ENCODE results near the gene MCM6.
"Not testable (repeated sequence)": the region's sequence is repeated elsewhere in the genome, so short reads cannot be mapped to it uniquely, and the experiment has no call there.

MCM6 gene

GRCh38 chr2:135882415-135882814, 6.2 kb upstream of the MCM6 start:
- H3K27me3 ChIP-seq (ENCODE audit: insufficient read depth, low read depth, severe bottlenecking): no peaks in the 10 kb centered on the region
- DNase-seq: peak; percentile 76
- no peak for TF ChIP-seq CTCF (IDR thresholded peaks at IDR 0.05; ENCODE audit: low read depth, low read length)
- no peaks in the 10 kb centered on the region for H3K36me3 ChIP-seq
- no peaks in the 10 kb centered on the region for H3K9me3 ChIP-seq (ENCODE audit: severe bottlenecking)
- H3K27ac ChIP-seq: peak overlapping the region; percentile 48
- H3K4me3 ChIP-seq (ENCODE audit: low read depth, low read length): peak overlapping the region; percentile 32

DNA sequence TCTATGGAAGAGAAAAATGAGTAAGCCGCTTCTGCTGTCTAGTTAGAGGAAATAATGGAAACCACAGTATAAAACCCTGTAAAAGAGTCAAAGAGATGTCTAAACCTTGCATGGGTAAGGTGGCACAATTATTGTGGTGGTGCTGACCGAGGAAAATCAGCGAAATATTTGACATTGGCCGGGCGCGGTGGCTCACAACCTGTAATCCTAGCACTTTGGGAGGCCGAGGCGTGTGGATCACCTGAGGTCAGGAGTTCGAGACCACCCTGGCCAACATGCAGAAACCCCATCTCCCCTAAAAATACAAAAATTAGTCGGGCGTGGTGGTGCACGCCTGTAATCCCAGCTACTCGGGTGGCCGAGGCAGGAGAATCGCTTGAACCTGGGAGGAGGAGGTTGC, 527 bp upstream of the MCM6 start:
- Histone ChIP-seq H3K36me3 (peaks cover 33% of the 10 kb centered on the region), H3K27ac (peak overlapping the region; percentile 59), H3K4me3 (ENCODE audit: low read depth, low read length) (peak overlapping the region; percentile 79)
- H3K27me3 ChIP-seq (ENCODE audit: insufficient read depth, low read depth, severe bottlenecking); H3K9me3 ChIP-seq (ENCODE audit: severe bottlenecking); DNase-seq: not testable (repeated sequence)

DNA sequence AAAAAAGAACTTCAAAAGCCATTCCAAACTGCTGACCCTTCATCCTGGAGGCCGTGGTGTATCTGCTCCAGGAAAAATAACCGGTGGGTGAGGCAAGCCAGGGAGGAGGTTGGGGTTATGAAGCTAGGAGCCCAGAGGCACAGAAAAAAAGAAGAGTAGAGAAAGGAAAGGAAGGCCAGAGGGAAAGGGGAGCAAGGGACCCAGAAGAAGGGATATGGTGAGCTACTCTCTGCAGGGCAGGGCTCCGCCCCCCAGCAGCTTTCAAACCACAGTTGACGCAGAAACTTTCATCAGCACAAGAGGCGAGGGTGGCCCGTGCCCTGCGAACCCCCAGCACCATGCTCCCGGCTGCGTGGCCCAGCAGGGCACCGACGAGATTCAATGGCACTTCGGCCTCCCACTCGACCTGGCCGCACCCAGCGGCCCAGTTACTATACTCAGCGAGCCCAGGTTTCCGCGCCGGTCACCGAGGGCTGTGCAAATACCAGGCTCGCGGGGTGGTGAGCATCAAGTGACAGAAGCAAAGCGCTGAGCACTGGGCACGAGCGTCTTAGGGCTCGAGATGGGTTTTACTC, 665 bp downstream of the MCM6 start:
- Histone ChIP-seq H3K9me3 (ENCODE audit: severe bottlenecking) (no peaks in the 10 kb centered on the region), H3K27me3 (ENCODE audit: insufficient read depth, low read depth, severe bottlenecking) (no peaks in the 10 kb centered on the region), H3K27ac (peak overlapping the region; percentile 86), H3K36me3 (peaks cover 45% of the 10 kb centered on the region), H3K4me3 (ENCODE audit: low read depth, low read length) (peak overlapping the region; percentile 79)
- DNase-seq: peak; percentile 37
- no peak for TF ChIP-seq CTCF (IDR thresholded peaks at IDR 0.05; ENCODE audit: low read depth, low read length)

GRCh38 chr2:135874777-135875365, 1.4 kb downstream of the MCM6 start:
- Histone ChIP-seq H3K27me3 (ENCODE audit: insufficient read depth, low read depth, severe bottlenecking) (no peaks in the 10 kb centered on the region), H3K36me3 (peaks cover 52% of the 10 kb centered on the region), H3K9me3 (ENCODE audit: severe bottlenecking) (no peaks in the 10 kb centered on the region), H3K27ac (no peak overlapping the region), H3K4me3 (ENCODE audit: low read depth, low read length) (peak overlapping the region; percentile 79)
- no peak for DNase-seq
- TF ChIP-seq CTCF (IDR thresholded peaks at IDR 0.05; ENCODE audit: low read depth, low read length): no peak

GRCh38 chr2:135870571-135870970, 5.7 kb downstream of the MCM6 start:
- no peaks in the 10 kb centered on the region for H3K27me3 ChIP-seq (ENCODE audit: insufficient read depth, low read depth, severe bottlenecking)
- no peak overlapping the region for H3K27ac ChIP-seq
- H3K9me3 ChIP-seq (ENCODE audit: severe bottlenecking): no peaks in the 10 kb centered on the region
- TF ChIP-seq CTCF (IDR thresholded peaks at IDR 0.05; ENCODE audit: low read depth, low read length): no peak
- no peak overlapping the region for H3K4me3 ChIP-seq (ENCODE audit: low read depth, low read length)
- no peak for DNase-seq
- H3K36me3 ChIP-seq: peaks cover 89% of the 10 kb centered on the region

GRCh38 chr2:135863233-135863632, 13.0 kb downstream of the MCM6 start:
- no peak for DNase-seq
- Histone ChIP-seq H3K9me3 (ENCODE audit: severe bottlenecking) (no peaks in the 10 kb centered on the region), H3K4me3 (ENCODE audit: low read depth, low read length) (no peak overlapping the region), H3K27ac (no peak overlapping the region), H3K27me3 (ENCODE audit: insufficient read depth, low read depth, severe bottlenecking) (no peaks in the 10 kb centered on the region), H3K36me3 (peaks cover 92% of the 10 kb centered on the region)
- no peak for TF ChIP-seq CTCF (IDR thresholded peaks at IDR 0.05; ENCODE audit: low read depth, low read length)
